ENCODE data around the gene PTX4.

- TF ChIP-seq CTCF (IDR thresholded peaks at IDR 0.05) = no peak
- TF ChIP-seq POLR2A (IDR thresholded peaks at IDR 0.05) = no peak
Measured at GRCh38 chr16:1436731-1437355, 51.9 kb downstream of the PTX4 start.
